Hematopoietic multipotent progenitor cell treated with erythropoietin and hydrocortisone succinate and interleukin-3 and kit ligand, for 8 days (in vitro differentiated cells): ENCODE measurements around the gene GRIA1.
"Not testable (repeated sequence)": the region's sequence is repeated elsewhere in the genome, so short reads cannot be mapped to it uniquely, and the experiment has no call there.

ENCODE experiments used
- DNase-seq: peaks from one replicate; pipeline ENCODE4 v3.0.0-alpha.2; 2015

Gene GRIA1

DNA sequence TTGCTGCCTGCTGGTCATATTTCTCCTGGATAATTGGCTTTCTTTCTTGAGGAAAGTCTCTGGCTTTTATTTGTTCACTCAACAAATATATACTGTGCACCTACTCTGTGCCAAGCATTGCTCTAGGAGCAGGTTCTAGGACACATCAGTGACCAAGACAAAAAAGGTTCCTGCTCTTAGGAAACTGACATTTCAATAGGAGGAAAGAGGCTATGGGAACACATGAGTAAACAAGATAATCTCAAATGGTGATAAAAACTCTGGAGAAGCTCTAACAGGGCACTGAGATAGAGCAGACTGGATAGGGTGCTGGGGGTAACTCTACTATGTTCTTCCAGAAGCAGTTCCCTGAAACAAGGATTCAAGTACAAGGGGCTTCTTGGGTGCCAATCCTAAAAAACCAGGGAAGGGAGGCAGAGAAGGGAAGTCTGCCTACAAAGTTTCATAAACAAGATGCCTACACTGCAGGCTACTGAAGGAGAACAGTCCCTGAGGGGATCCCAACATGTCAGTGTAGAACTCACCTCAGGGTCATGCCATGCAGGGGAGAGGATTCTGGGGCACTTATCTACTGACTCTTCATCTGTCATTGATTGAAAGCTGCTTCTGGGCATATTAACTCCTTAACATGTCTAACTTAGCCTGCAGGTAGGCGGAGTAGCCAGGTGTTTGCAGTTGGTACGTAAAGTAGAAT lies 181.3 kb downstream of the GRIA1 start:
- DNase-seq: no peak

GRCh38 chr5:153672347-153673090 lies 182.0 kb downstream of the GRIA1 start:
- no peak for DNase-seq

DNA sequence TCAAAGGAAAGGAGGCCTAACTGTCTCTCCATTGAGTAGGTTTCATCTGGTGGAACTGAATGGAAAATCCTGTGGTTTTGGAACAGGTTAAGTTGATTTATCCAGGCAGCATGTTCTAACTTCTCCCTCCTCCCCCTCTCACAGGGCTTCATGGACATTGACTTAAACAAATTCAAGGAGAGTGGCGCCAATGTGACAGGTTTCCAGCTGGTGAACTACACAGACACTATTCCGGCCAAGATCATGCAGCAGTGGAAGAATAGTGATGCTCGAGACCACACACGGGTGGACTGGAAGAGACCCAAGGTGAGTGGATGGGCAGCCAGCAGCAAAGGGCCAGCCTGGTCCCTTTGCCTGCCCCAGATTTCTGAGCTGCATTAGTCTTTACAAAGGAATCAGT lies 183.9 kb downstream of the GRIA1 start:
- DNase-seq: no peak

- no peak for DNase-seq
Observed at GRCh38 chr5:153676406-153676805, 185.9 kb downstream of the GRIA1 start.

- DNase-seq: no peak
Observed at GRCh38 chr5:153676821-153677220, 186.4 kb downstream of the GRIA1 start.

- DNase-seq: no peak
Observed at GRCh38 chr5:153678617-153679329, 188.3 kb downstream of the GRIA1 start.

- no peak for DNase-seq
Observed at GRCh38 chr5:153690236-153690635, 199.8 kb downstream of the GRIA1 start.

- DNase-seq: no peak
Observed at GRCh38 chr5:153696256-153696655, 205.8 kb downstream of the GRIA1 start.

DNA sequence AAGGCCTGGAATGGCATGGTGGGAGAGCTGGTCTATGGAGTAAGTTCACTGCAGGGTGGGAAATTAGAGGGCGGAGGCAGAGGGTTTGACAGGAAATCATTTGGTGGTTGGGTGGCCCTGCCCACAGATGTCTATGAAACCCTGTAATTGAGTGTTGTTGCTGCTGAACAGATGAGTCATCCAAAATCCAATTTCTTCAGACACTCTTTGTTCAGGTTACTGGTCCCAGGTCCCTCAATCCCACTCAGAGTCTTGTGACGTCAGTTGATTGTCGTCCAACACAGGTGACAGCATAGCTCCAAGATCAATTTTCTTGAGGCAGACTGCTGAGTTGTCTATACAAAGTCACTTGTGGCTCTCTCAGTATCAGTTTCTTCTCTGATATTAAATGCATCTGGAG lies 208.6 kb downstream of the GRIA1 start:
- DNase-seq: no peak

DNA sequence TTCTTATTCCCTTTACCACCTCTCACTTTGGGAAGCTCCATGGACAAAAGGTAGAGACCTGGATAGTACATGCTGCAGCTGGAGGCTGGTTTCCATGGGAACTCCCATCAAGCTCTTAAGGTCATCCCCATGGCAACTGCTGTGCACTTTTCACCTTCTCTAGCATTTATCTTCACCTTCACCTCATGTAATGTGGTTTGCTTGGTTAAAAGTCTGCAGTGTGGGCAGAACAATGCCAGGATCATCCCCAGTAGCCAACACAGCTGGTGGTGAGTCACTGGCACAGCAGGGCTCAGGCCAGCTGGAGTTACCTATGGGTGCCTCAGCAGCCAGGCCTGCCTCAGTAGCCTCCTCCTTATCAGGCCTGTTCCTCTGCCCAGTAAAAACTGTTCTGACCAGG lies 210.5 kb downstream of the GRIA1 start:
- DNase-seq: no peak

DNA sequence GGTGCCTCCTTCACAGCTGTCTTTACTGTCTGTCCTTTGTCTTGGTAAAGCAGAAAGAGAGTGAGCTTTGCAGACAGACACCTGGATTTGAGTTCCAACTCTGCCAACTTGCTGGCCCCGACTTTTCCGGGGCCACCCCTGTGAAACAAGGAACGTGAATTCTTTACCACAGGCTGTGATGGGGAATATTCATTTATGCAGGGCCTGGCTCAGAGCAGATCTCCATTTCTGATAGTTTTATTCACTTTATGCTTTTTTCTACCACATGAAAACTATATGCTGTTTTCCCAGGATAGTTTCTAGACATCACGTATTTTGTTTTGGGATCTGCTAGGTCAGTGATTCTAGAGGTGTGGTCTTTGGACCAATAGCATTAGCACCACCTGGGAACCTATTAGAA lies 211.8 kb downstream of the GRIA1 start:
- DNase-seq: no peak

DNA sequence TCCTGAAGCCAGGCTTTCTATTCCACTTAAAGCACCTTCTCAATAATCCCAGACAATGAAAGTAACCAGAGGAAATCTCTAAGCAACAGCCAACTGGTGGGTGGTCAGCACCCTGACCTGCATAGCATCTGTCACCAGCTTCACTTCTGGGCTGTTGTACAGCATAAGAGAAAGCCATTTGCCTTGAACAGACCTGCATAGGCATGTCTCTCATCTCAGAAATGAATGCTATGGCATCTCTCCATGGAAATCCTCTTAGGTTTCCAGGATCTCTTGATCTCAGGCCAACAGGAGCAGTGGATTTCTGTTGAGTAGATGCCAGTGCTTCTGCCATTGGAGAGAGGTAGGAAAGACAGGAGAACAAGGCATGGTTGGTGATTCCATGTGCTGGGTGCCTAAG lies 213.6 kb downstream of the GRIA1 start:
- no peak for DNase-seq

- no peak for DNase-seq
Observed at GRCh38 chr5:153707626-153708025, 217.2 kb downstream of the GRIA1 start.

DNA sequence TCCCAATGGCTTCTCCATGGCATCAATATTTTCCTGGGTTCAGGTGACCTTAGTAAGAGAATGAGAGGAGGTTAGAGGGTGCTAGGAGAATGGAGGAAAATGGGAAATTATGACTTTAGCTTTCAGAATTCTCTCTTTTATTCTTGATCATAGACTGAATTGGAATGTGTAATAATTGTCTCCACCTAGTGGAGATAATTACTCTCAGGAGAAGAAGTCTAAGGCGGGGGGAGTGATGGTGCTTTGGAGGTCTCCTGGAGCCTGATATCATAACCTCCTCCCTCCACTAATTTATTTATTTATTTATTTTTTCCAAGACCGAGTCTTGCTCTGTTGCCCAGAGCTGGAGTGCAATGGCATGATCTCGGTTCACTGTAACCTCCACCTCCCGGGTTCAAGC lies 221.3 kb downstream of the GRIA1 start:
- DNase-seq: no peak

DNA sequence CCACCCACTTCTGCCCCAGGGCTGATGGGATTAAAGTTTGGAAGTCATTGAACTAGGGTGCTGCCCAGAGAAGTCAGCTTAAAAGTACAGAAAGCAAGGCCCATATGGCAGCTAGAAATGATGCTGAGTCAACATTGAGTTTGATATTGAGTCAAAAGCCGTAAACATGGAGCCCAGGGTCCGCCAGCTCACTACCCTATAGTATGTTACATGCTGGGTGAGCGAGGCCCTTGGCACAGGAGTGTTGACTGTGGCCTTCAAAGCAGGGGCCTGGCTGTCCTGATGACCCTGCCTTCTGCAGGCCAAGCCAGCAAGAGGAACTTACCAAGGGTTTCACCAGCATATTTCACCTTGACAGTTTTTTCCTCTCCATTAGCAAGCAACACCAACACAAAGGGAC lies 222.5 kb downstream of the GRIA1 start:
- no peak for DNase-seq

- DNase-seq: no peak
Observed at GRCh38 chr5:153713943-153714342, 223.5 kb downstream of the GRIA1 start.

DNA sequence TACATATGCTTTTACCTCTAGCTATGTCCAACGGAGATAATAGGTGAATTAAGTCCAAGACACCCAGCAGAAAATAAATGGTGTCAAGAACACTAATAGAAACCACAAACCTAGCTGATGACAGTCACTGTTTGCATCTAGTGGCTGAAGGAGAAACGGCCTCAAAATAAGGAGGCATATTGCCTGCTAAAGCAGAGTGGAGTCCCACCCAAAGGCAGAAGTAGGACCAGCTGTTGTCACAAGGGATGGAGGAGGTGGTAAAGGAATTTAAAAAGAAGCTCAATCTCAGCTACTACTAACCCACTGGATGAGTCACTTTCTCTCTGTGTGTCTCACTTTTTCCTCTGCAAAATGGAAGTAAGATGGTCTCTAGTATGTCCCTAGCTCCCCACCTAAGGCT lies 224.3 kb downstream of the GRIA1 start:
- no peak for DNase-seq

DNA sequence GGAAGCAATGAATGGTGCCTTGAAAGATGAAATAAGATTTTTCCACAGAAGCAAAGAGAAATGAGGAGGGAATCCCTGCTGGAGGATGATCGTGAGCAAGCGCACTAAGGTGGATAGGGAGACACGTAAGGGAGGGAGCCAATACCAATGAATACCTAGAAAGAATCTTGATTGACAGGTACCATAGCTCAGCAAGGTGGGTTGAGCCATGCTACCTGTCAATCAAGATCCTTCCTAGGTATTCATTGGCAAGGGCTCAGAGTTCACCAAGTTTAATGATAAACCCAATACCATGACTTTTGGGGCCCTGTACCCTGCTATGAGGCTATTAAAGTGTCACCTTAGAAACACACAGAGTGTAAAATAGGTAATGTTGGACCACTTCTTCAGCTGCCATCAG lies 226.8 kb downstream of the GRIA1 start:
- no peak for DNase-seq

DNA sequence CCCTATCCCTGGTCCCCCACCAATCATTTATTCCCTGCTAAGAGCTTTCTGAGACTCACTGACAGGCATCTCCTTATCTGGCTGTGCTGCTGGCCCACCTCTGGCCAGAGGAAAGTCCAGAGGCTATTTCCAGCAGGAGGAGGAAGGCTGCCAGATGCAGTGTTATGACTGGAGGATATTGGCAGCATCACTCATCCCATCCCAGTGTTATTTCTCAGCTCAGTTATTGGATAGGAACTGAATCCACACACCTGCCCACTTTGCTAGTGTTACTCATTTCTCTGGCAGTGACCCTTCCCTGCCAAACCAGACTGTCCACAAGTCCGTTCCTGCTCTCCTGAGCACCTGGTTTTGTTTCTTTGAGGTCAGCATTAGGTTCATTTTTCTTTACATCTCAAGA lies 228.2 kb downstream of the GRIA1 start:
- no peak for DNase-seq

- no peak for DNase-seq
Observed at GRCh38 chr5:153719324-153719723, 228.9 kb downstream of the GRIA1 start.

- not testable (repeated sequence) for DNase-seq
Observed at GRCh38 chr5:153723022-153723610, 232.6 kb downstream of the GRIA1 start.

GRCh38 chr5:153742060-153742459 lies 251.6 kb downstream of the GRIA1 start:
- DNase-seq: peak; percentile 24

GRCh38 chr5:153744751-153745150 lies 254.3 kb downstream of the GRIA1 start:
- DNase-seq: no peak
